Stimulated activated effector memory CD8-positive, alpha-beta T cell treated with anti-CD3 and anti-CD28 coated beads, Interleukin-12 subunit alpha, Interleukin-12 subunit beta, amount 100 ng/mL, for 72 hours (primary cell): ENCODE data around the gene GPR22.

Experiments
- ATAC-seq: fragments of 150-1000 bp; cut with Tn5 transposase; 2 replicates; pipeline ENCODE4 v1.10.0; 2021
- DNase-seq, 2 donors: peaks; one replicate each; pipeline ENCODE4 v3.0.0; 2021 to 2022; ENCODE audit warnings: low spot score in 2 of 2
- H3K27ac Mint-ChIP-seq: one replicate; pipeline ENCODE4 v1.8.0; 2022; ENCODE audit warnings: mild to moderate bottlenecking, mixed read lengths
- H3K36me3 Mint-ChIP-seq: one replicate; pipeline ENCODE4 v1.8.0; 2022; ENCODE audit warnings: mild to moderate bottlenecking, mixed read lengths
- H3K4me1 Mint-ChIP-seq: one replicate; pipeline ENCODE4 v1.8.0; 2022; ENCODE audit warnings: mixed read lengths
- H3K4me3 Mint-ChIP-seq: one replicate; pipeline ENCODE4 v1.8.0; 2022; ENCODE audit warnings: mild to moderate bottlenecking, mixed read lengths
- H3K9me3 Mint-ChIP-seq: one replicate; pipeline ENCODE4 v1.8.0; 2022; ENCODE audit warnings: mixed read lengths

The GPR22 gene

GRCh38 chr7:107501593-107501992, 31.7 kb downstream of the GPR22 start:
- ATAC-seq (no peak), DNase-seq (no peak)
- Mint-ChIP-seq H3K27ac (no peak overlapping the region), H3K4me1 (peaks cover 24% of the 10 kb centered on the region), H3K4me3 (no peak overlapping the region), H3K36me3 (no peaks in the 10 kb centered on the region), H3K9me3 (no peaks in the 10 kb centered on the region)

GRCh38 chr7:107502154-107502553, 32.3 kb downstream of the GPR22 start:
- DNase-seq (no peak), ATAC-seq (no peak)
- peaks cover 20% of the 10 kb centered on the region for H3K4me1 Mint-ChIP-seq
- no peaks in the 10 kb centered on the region for H3K9me3 Mint-ChIP-seq
- H3K36me3 Mint-ChIP-seq = no peaks in the 10 kb centered on the region
- no peak overlapping the region for H3K4me3 Mint-ChIP-seq
- H3K27ac Mint-ChIP-seq = no peak overlapping the region

DNA sequence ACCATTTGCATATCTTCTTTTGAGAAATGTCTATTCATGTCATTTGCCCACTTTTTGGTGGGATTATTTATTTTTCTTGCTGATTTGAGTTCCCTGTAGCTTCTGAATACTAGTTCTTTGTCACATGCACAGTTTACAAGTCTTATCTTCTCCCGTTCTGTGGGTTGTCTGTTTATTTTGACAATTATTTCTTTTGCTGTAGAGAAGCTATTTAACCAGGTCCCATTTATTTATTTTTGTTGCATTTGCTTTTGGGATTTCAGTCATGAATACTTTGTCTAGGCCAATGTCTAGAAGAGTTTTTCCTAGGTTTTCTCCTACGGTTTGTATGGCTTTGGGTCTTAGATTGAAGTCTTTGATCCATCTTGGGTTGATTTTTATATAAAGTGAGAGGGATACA, 32.9 kb downstream of the GPR22 start:
- no peaks in the 10 kb centered on the region for H3K9me3 Mint-ChIP-seq
- H3K4me1 Mint-ChIP-seq = peaks cover 19% of the 10 kb centered on the region
- ATAC-seq (no peak), DNase-seq (no peak)
- no peak overlapping the region for H3K27ac Mint-ChIP-seq
- no peaks in the 10 kb centered on the region for H3K36me3 Mint-ChIP-seq
- H3K4me3 Mint-ChIP-seq = no peak overlapping the region

DNA sequence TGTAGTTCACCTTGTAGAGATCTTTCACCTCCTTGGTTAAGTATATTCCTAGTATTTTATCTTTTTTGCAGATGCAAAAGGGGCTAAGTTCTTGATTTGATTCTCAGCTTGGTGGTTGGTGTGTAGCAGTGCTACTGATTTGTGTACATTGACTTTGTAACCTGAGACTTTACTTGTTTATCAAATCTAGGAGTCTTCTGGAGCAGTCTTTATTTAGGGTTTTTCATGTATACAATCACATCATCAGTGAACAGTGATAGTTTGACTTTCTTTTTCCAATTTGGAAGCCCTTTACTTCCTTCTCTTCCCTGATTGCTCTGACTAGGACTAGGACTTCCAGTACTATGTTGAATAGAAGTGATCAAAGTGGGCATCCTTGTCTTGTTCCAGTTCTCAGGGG, 33.8 kb downstream of the GPR22 start:
- peaks cover 15% of the 10 kb centered on the region for H3K4me1 Mint-ChIP-seq
- no peaks in the 10 kb centered on the region for H3K9me3 Mint-ChIP-seq
- peaks cover 3% of the 10 kb centered on the region for H3K36me3 Mint-ChIP-seq
- no peak for ATAC-seq
- no peak for DNase-seq
- H3K4me3 Mint-ChIP-seq = no peak overlapping the region
- no peak overlapping the region for H3K27ac Mint-ChIP-seq

- no peak for ATAC-seq
- DNase-seq = no peak
- Mint-ChIP-seq H3K27ac (no peak overlapping the region), H3K4me3 (no peak overlapping the region), H3K4me1 (peaks cover 26% of the 10 kb centered on the region), H3K36me3 (peaks cover 9% of the 10 kb centered on the region), H3K9me3 (no peaks in the 10 kb centered on the region)
Observed at GRCh38 chr7:107505362-107505761, 35.5 kb downstream of the GPR22 start.

GRCh38 chr7:107505997-107506673, 36.3 kb downstream of the GPR22 start:
- no peak for ATAC-seq
- H3K27ac Mint-ChIP-seq = no peak overlapping the region

GRCh38 chr7:107506674-107507339, 37.0 kb downstream of the GPR22 start:
- ATAC-seq = no peak
- Mint-ChIP-seq H3K4me1 (peaks cover 34% of the 10 kb centered on the region), H3K9me3 (no peaks in the 10 kb centered on the region), H3K27ac (no peak overlapping the region), H3K4me3 (no peak overlapping the region), H3K36me3 (peaks cover 13% of the 10 kb centered on the region)
- no peak for DNase-seq

More at GRCh38 chr7:107505997-107506673, 36.3 kb downstream of the GPR22 start:
- Mint-ChIP-seq H3K9me3 (no peaks in the 10 kb centered on the region), H3K4me1 (peaks cover 34% of the 10 kb centered on the region), H3K36me3 (peaks cover 12% of the 10 kb centered on the region), H3K4me3 (no peak overlapping the region)
- DNase-seq = no peak
